ENCODE measurements around the gene PTPRT.

Gene PTPRT

DNA sequence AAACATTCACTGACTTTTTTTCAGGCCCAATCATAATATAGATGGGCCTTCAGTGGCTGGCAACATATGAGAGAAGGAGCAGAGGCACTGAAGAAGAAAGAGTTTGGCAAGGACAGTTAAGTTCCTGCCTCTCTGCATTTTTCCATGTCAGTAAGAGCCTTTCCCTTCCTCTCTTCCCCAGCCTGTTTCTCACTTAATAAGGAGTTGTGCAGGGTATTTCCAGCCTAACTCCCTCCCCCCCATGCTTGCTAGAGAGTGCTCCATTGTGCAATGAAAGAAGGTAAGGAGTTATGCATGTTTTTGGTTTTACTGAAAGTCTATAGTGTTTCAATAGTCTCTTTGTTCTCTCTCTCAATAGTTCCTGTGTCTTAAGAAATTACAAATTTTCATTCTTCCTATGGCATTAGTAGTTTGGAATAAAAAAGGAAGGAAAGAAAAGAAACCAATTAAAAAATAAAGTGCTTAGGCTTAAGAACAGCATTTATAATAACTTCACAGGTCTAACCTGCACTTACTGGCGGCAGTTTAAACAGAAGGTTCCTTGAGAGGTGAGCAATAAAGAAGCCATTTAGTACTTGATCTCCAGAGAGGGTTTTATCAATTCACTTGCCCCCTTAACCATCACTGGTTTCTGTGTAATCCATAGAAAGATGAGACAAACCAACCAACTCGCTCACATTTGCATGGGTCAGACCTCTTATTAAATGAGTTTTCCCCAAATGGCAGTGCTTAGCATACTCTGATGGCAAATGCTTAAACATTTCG, 251.1 kb downstream of the PTPRT start:
- no peak for ATAC-seq (ENCODE audit: insufficient read depth, low read depth)
- TF ChIP-seq CTCF (IDR thresholded peaks at IDR 0.05; ENCODE audit: borderline replicate concordance, extremely low read depth, low read length, poor library complexity, severe bottlenecking): no peak
- TF ChIP-seq EZH2 (IDR thresholded peaks at IDR 0.05; ENCODE audit: borderline replicate concordance, low read depth, low read length, severe bottlenecking): no peak
- Histone ChIP-seq H2AFZ (ENCODE audit: low read depth, low read length) (no peak overlapping the region), H3K4me1 (ENCODE audit: insufficient read depth, low read length) (no peaks in the 10 kb centered on the region), H3K36me3 (ENCODE audit: insufficient read depth, low read length) (no peaks in the 10 kb centered on the region), H3K27me3 (ENCODE audit: insufficient read depth, low read length, poor library complexity) (no peaks in the 10 kb centered on the region), H4K20me1 (ENCODE audit: insufficient read depth, low read length) (no peaks in the 10 kb centered on the region), H3K4me2 (ENCODE audit: insufficient read depth, low read length) (no peak overlapping the region), H3K9ac (ENCODE audit: low read depth, low read length) (no peak overlapping the region), H3K27ac (ENCODE audit: low read length) (no peak overlapping the region), H3K9me3 (ENCODE audit: insufficient read depth, low read length, severe bottlenecking) (no peaks in the 10 kb centered on the region), H3K79me2 (ENCODE audit: insufficient read depth, low read length) (no peaks in the 10 kb centered on the region), H3K4me3 (ENCODE audit: low read depth in 1 of 2, low read length in 2 of 2) (no peak overlapping the region)
- no peak for DNase-seq

GRCh38 chr20:42936482-42936881, 253.2 kb downstream of the PTPRT start:
- DNase-seq (no peak), ATAC-seq (ENCODE audit: insufficient read depth, low read depth) (no peak)
- TF ChIP-seq CTCF (IDR thresholded peaks at IDR 0.05; ENCODE audit: borderline replicate concordance, extremely low read depth, low read length, poor library complexity, severe bottlenecking) (no peak), EZH2 (IDR thresholded peaks at IDR 0.05; ENCODE audit: borderline replicate concordance, low read depth, low read length, severe bottlenecking) (no peak)
- Histone ChIP-seq H3K27me3 (ENCODE audit: insufficient read depth, low read length, poor library complexity) (no peaks in the 10 kb centered on the region), H4K20me1 (ENCODE audit: insufficient read depth, low read length) (no peaks in the 10 kb centered on the region), H3K4me3 (ENCODE audit: low read depth in 1 of 2, low read length in 2 of 2) (no peak overlapping the region), H3K27ac (ENCODE audit: low read length) (no peak overlapping the region), H2AFZ (ENCODE audit: low read depth, low read length) (no peak overlapping the region), H3K79me2 (ENCODE audit: insufficient read depth, low read length) (no peaks in the 10 kb centered on the region), H3K4me1 (ENCODE audit: insufficient read depth, low read length) (no peaks in the 10 kb centered on the region), H3K9ac (ENCODE audit: low read depth, low read length) (no peak overlapping the region), H3K36me3 (ENCODE audit: insufficient read depth, low read length) (no peaks in the 10 kb centered on the region), H3K9me3 (ENCODE audit: insufficient read depth, low read length, severe bottlenecking) (no peaks in the 10 kb centered on the region), H3K4me2 (ENCODE audit: insufficient read depth, low read length) (no peak overlapping the region)

GRCh38 chr20:42924215-42924614, 265.5 kb downstream of the PTPRT start:
- Histone ChIP-seq H3K4me2 (ENCODE audit: insufficient read depth, low read length) (no peak overlapping the region), H3K27me3 (ENCODE audit: insufficient read depth, low read length, poor library complexity) (peaks cover 9% of the 10 kb centered on the region), H3K79me2 (ENCODE audit: insufficient read depth, low read length) (no peaks in the 10 kb centered on the region), H3K27ac (ENCODE audit: low read length) (no peak overlapping the region), H3K9me3 (ENCODE audit: insufficient read depth, low read length, severe bottlenecking) (no peaks in the 10 kb centered on the region), H3K9ac (ENCODE audit: low read depth, low read length) (no peak overlapping the region), H3K4me3 (ENCODE audit: low read depth in 1 of 2, low read length in 2 of 2) (no peak overlapping the region), H4K20me1 (ENCODE audit: insufficient read depth, low read length) (no peaks in the 10 kb centered on the region), H2AFZ (ENCODE audit: low read depth, low read length) (no peak overlapping the region), H3K4me1 (ENCODE audit: insufficient read depth, low read length) (no peaks in the 10 kb centered on the region), H3K36me3 (ENCODE audit: insufficient read depth, low read length) (no peaks in the 10 kb centered on the region)
- ATAC-seq (ENCODE audit: insufficient read depth, low read depth): no peak
- TF ChIP-seq CTCF (IDR thresholded peaks at IDR 0.05; ENCODE audit: borderline replicate concordance, extremely low read depth, low read length, poor library complexity, severe bottlenecking) (no peak), EZH2 (IDR thresholded peaks at IDR 0.05; ENCODE audit: borderline replicate concordance, low read depth, low read length, severe bottlenecking) (no peak)
- DNase-seq: no peak
